Neuronal stem cell (in vitro differentiated cells): ENCODE data around the gene VSIG8.

Experiments
- DNase-seq: peaks from one replicate; pipeline ENCODE4 v3.0.0-alpha.2; 2013; ENCODE audit warnings: low spot score
- H2AFZ ChIP-seq: one replicate; pipeline ENCODE4 v1.6.1; 2013; ENCODE audit warnings: mild to moderate bottlenecking, low read length, inconsistent platforms
- H2AK5ac ChIP-seq: 2 replicates; pipeline ENCODE4 v1.6.1; 2013; ENCODE audit warnings: low read depth, mild to moderate bottlenecking, inconsistent platforms, low read length, moderate library complexity, mixed read lengths
- H2BK120ac ChIP-seq: 2 replicates; pipeline ENCODE4 v1.6.1; 2013; ENCODE audit warnings: low read depth, mild to moderate bottlenecking, inconsistent platforms, low read length, moderate library complexity, mixed read lengths
- H2BK12ac ChIP-seq: one replicate; pipeline ENCODE4 v1.6.1; 2013; ENCODE audit warnings: low read length, inconsistent platforms
- H2BK15ac ChIP-seq: 2 replicates; pipeline ENCODE4 v1.6.1; 2013; ENCODE audit warnings: mild to moderate bottlenecking, low read length, inconsistent platforms, mixed read lengths
- H2BK5ac ChIP-seq: one replicate; pipeline ENCODE4 v1.6.1; 2013; ENCODE audit warnings: inconsistent platforms, mild to moderate bottlenecking, low read length, moderate library complexity
- H3K14ac ChIP-seq: one replicate; pipeline ENCODE4 v1.6.1; 2013; ENCODE audit warnings: low read length, inconsistent platforms
- H3K18ac ChIP-seq: 2 replicates; pipeline ENCODE4 v1.6.1; 2013; ENCODE audit warnings: low read length, inconsistent platforms
- H3K23ac ChIP-seq: 2 replicates; pipeline ENCODE4 v1.6.1; 2013; ENCODE audit warnings: low read depth, mild to moderate bottlenecking, mixed read lengths, low read length, inconsistent platforms; ENCODE audit not compliant: poor library complexity
- H3K27ac ChIP-seq: replicated peaks from 3 replicates; pipeline ENCODE4 v1.5.1; 2013; ENCODE audit warnings: low read length, inconsistent platforms
- H3K27me3 ChIP-seq, 3 experiments: 2 replicates each; pipeline ENCODE4 v1.6.1; 2013; ENCODE audit warnings: low read length in 3 of 3, mild to moderate bottlenecking in 2 of 3, inconsistent platforms in 1 of 3, low read depth in 1 of 3, mixed read lengths in 1 of 3, moderate library complexity in 1 of 3; ENCODE audit not compliant: control insufficient read depth in 3 of 3, insufficient read depth in 3 of 3
- H3K36me3 ChIP-seq, 2 donors: replicated peaks in 1 of 2; 2 replicates each; pipeline ENCODE4 v1.6.1; 2013; ENCODE audit warnings: low read length in 2 of 2; ENCODE audit not compliant: control insufficient read depth in 2 of 2, insufficient read depth in 2 of 2
- H3K4ac ChIP-seq: 2 replicates; pipeline ENCODE4 v1.6.1; 2013; ENCODE audit warnings: inconsistent platforms, mild to moderate bottlenecking, low read length, moderate library complexity
- H3K4me1 ChIP-seq, 2 donors: 1 replicate in 1 of 2; 2 replicates in 1 of 2; pipeline ENCODE4 v1.6.1; 2013; ENCODE audit warnings: low read length in 2 of 2, low read depth in 1 of 2; ENCODE audit not compliant: control insufficient read depth in 2 of 2, insufficient read depth in 1 of 2
- H3K4me2 ChIP-seq: one replicate; pipeline ENCODE4 v1.6.1; 2013; ENCODE audit warnings: mild to moderate bottlenecking, low read length, inconsistent platforms; ENCODE audit not compliant: insufficient read depth, poor library complexity, severe bottlenecking
- H3K4me3 ChIP-seq, 2 donors: 2 replicates each; pipeline ENCODE4 v1.5.1; 2013; ENCODE audit warnings: low read length in 2 of 2, mild to moderate bottlenecking in 2 of 2, inconsistent platforms in 1 of 2, moderate library complexity in 1 of 2
- H3K79me1 ChIP-seq: one replicate; pipeline ENCODE4 v1.6.1; 2013; ENCODE audit warnings: low read depth, mild to moderate bottlenecking, inconsistent platforms, low read length, moderate library complexity
- H3K9ac ChIP-seq: one replicate; pipeline ENCODE4 v1.6.1; 2013; ENCODE audit warnings: mild to moderate bottlenecking, low read depth, low read length, inconsistent platforms; ENCODE audit not compliant: poor library complexity
- H3K9me3 ChIP-seq, 2 donors: replicated peaks in 1 of 2; 2 replicates each; pipeline versions ENCODE3 to v1.6.1; 2013; ENCODE audit warnings: low read length in 2 of 2, mild to moderate bottlenecking in 2 of 2, inconsistent platforms in 1 of 2, low read depth in 1 of 2, mixed read lengths in 1 of 2, moderate library complexity in 1 of 2; ENCODE audit not compliant: control insufficient read depth in 2 of 2, insufficient read depth in 1 of 2
- H4K8ac ChIP-seq: one replicate; pipeline ENCODE4 v1.6.1; 2013; ENCODE audit warnings: low read depth, mild to moderate bottlenecking, inconsistent platforms, low read length, moderate library complexity
- H4K91ac ChIP-seq: one replicate; pipeline ENCODE4 v1.6.1; 2013; ENCODE audit warnings: low read length, low read depth, mild to moderate bottlenecking, inconsistent platforms; ENCODE audit not compliant: poor library complexity
- WGBS, 2 donors: extraction: QIAGEN DNeasy Blood & Tissue Kit; methylation state at CpG; one replicate each; pipeline ENCODE4 v1.1.7; 2013; ENCODE audit warnings: missing lambda C conversion rate in 2 of 2, mixed read lengths in 1 of 2; ENCODE audit not compliant: insufficient read length in 2 of 2, insufficient replicate concordance in 1 of 2; ENCODE audit errors: extremely low coverage in 2 of 2; 5-methylcytosine and 5-hydroxymethylcytosine counted together

VSIG8 gene

GRCh38 chr1:159869173-159869572 lies 6.7 kb upstream of the VSIG8 start:
- no peak overlapping the region for H4K91ac ChIP-seq
- no peak overlapping the region for H3K23ac ChIP-seq
- no peak overlapping the region for H3K14ac ChIP-seq
- H3K36me3 ChIP-seq: no peaks in the 10 kb centered on the region
- no peak overlapping the region for H2BK120ac ChIP-seq
- H3K4me2 ChIP-seq: no peak overlapping the region
- no peak overlapping the region for H2BK15ac ChIP-seq
- H3K9ac ChIP-seq: no peak overlapping the region
- DNase-seq: no peak
- H3K27ac ChIP-seq: no peak overlapping the region
- H2AK5ac ChIP-seq: no peak overlapping the region
- H3K4me1 ChIP-seq: peaks cover 0 to 3% of the 10 kb centered on the region in 2 donors
- no peaks in the 10 kb centered on the region for H3K79me1 ChIP-seq
- no peak overlapping the region for H2BK5ac ChIP-seq
- no peak overlapping the region for H2AFZ ChIP-seq
- no peak overlapping the region for H3K18ac ChIP-seq
- H2BK12ac ChIP-seq: no peak overlapping the region
- H3K4me3 ChIP-seq: no peak overlapping the region
- H3K27me3 ChIP-seq: peaks cover 0 to 52% (median 0%) of the 10 kb centered on the region in 3 experiments
- H3K4ac ChIP-seq: no peak overlapping the region
- no CpG with 5 or more reads among the region's 4 CpGs for WGBS, 2 donors
- no peaks in the 10 kb centered on the region for H3K9me3 ChIP-seq
- no peak overlapping the region for H4K8ac ChIP-seq

- Histone ChIP-seq H3K36me3 (no peaks in the 10 kb centered on the region), H2BK5ac (no peak overlapping the region), H2BK12ac (no peak overlapping the region), H3K4me3 (no peak overlapping the region), H3K79me1 (no peaks in the 10 kb centered on the region), H3K14ac (no peak overlapping the region), H2BK120ac (no peak overlapping the region), H3K23ac (no peak overlapping the region), H3K27me3 (peaks cover 0 to 52% (median 0%) of the 10 kb centered on the region in 3 experiments), H3K9ac (no peak overlapping the region), H3K9me3 (no peaks in the 10 kb centered on the region), H3K27ac (no peak overlapping the region), H2BK15ac (no peak overlapping the region), H2AK5ac (no peak overlapping the region), H3K4me1 (peaks cover 0 to 3% of the 10 kb centered on the region in 2 donors), H4K91ac (no peak overlapping the region), H3K18ac (no peak overlapping the region), H2AFZ (no peak overlapping the region), H3K4me2 (no peak overlapping the region), H4K8ac (no peak overlapping the region), H3K4ac (no peak overlapping the region)
- no peak for DNase-seq
- WGBS, 2 donors: no CpG with 5 or more reads among the region's 3 CpGs
Observed at GRCh38 chr1:159868766-159869165, 6.3 kb upstream of the VSIG8 start.

DNA sequence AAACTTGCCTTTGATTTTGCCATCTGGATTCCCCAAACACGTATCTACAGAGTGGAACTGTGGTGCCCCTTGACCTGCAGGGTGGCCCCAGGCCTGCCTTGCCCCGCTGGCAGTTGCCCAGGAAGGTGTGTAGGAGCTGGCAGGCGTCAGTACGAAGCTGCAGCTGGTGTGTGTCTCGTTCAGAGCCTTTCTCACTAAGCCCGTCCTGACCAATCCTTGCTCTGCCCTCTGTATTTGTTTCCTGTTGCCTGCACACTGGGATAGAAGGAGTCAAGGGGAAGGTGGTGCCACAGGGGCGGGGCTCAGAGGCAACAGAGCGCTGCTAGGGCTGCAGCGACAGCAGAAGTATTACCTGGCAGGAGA lies 5.2 kb upstream of the VSIG8 start:
- H3K27ac ChIP-seq: no peak overlapping the region
- peaks cover 0 to 52% (median 0%) of the 10 kb centered on the region in 3 experiments for H3K27me3 ChIP-seq
- H2BK120ac ChIP-seq: no peak overlapping the region
- no peak overlapping the region for H2BK5ac ChIP-seq
- H3K14ac ChIP-seq: no peak overlapping the region
- DNase-seq: no peak
- no CpG with 5 or more reads among the region's 9 CpGs for WGBS, 2 donors
- H3K18ac ChIP-seq: peak overlapping the region; percentile 20
- no peak overlapping the region for H3K9ac ChIP-seq
- no peak overlapping the region for H2BK12ac ChIP-seq
- no peak overlapping the region for H4K91ac ChIP-seq
- H3K4me3 ChIP-seq: no peak overlapping the region
- H3K79me1 ChIP-seq: no peaks in the 10 kb centered on the region
- H3K23ac ChIP-seq: no peak overlapping the region
- peaks cover 0 to 3% of the 10 kb centered on the region in 2 donors for H3K4me1 ChIP-seq
- H2AFZ ChIP-seq: no peak overlapping the region
- no peak overlapping the region for H2BK15ac ChIP-seq
- H2AK5ac ChIP-seq: no peak overlapping the region
- H3K36me3 ChIP-seq: no peaks in the 10 kb centered on the region
- H3K4ac ChIP-seq: no peak overlapping the region
- no peak overlapping the region for H3K4me2 ChIP-seq
- H3K9me3 ChIP-seq: no peaks in the 10 kb centered on the region
- H4K8ac ChIP-seq: no peak overlapping the region

DNA sequence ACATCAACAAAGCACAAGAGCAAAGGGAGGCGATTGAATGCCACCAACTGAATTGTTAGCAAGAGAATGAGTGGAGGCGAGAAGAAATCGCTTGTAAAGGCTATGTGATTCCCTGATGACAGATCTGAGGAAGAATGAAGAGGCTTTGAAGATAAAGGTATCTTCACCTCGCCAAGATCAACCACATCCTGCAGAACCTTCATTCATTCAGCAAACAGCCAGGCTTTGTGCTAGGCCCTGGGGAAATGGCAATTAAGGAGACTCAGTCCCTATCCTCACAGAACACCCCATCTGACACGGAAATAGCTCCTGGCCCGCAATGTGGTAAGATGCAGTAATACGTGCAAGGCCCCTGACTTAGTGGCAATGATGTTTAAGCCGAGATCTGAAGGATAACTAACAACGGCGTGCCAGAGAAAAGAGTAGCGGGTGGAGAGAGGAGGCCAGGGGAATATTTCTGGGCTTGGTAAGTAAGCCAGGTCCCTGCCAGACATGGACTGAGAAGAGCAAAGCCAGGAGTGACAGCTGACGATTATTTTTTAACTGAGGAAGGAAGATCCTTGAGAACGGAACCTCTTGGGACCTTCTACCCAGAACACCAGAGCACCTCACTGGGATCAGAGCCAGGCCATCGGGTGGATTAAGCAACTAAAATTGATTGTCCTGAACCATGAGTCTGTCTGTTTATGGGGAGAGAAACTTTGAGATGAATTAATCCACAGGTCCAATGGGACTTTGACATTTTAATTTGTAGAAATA lies 4.6 kb upstream of the VSIG8 start:
- no peak overlapping the region for H3K4me3 ChIP-seq

More for the DNA sequence above, 4.6 kb upstream of the VSIG8 start:
- no peak overlapping the region for H2BK120ac ChIP-seq
- no peak overlapping the region for H2BK5ac ChIP-seq
- no CpG with 5 or more reads among the region's 14 CpGs for whole genome bisulfite sequencing, 2 donors
- no peak overlapping the region for H3K4me2 ChIP-seq
- no peak overlapping the region for H3K9ac ChIP-seq
- no peaks in the 10 kb centered on the region for H3K79me1 ChIP-seq
- H2BK15ac ChIP-seq: no peak overlapping the region
- peaks cover 0 to 3% of the 10 kb centered on the region in 2 donors for H3K4me1 ChIP-seq
- no peak overlapping the region for H4K8ac ChIP-seq
- no peak overlapping the region for H3K23ac ChIP-seq
- no peaks in the 10 kb centered on the region for H3K9me3 ChIP-seq
- H3K27ac ChIP-seq: no peak overlapping the region
- H2AK5ac ChIP-seq: no peak overlapping the region
- peaks cover 0 to 55% (median 0%) of the 10 kb centered on the region in 3 experiments for H3K27me3 ChIP-seq
- no peaks in the 10 kb centered on the region for H3K36me3 ChIP-seq
- no peak overlapping the region for H2BK12ac ChIP-seq
- no peak overlapping the region for H4K91ac ChIP-seq
- no peak overlapping the region for H3K18ac ChIP-seq
- DNase-seq: no peak
- no peak overlapping the region for H2AFZ ChIP-seq
- no peak overlapping the region for H3K4ac ChIP-seq
- no peak overlapping the region for H3K14ac ChIP-seq
